H1 (cell line): ENCODE measurements around the gene ZNF581. TPM values are rescaled to one million over a fixed set of nuclear protein-coding genes. Genes with fewer than 3 reads are reported as not detected.
A peak's percentile ranks its signal among the peaks of the same experiment; 100 is the strongest.

ENCODE experiments used
- CTCF ChIA-PET: fragments of 300-600 bp; sonication (Branson Sonifier 250); formaldehyde crosslinking; loops from one replicate; lab custom pipeline; 2021; ENCODE audit not compliant: partially characterized antibody; lab: Charles Lee
- POLR2A ChIA-PET: fragments of 300-600 bp; sonication (Branson Sonifier 250); formaldehyde crosslinking; loops from one replicate; lab custom pipeline; 2021; ENCODE audit warnings: inconsistent platforms; ENCODE audit not compliant: partially characterized antibody; lab: Charles Lee
- DNase-seq, 2 experiments: peaks; one replicate each; pipeline versions ENCODE4 v3.0.0 to v3.0.0-alpha.2; 2010 to 2022; ENCODE audit warnings: low spot score in 2 of 2, low read depth in 1 of 2, mixed read lengths in 1 of 2
- FAIRE-seq: peaks from 2 replicates; lab custom pipeline; 2011; peaks lifted over from hg19 to GRCh38; lab: Jason Lieb, UNC
- H2AFZ ChIP-seq: 2 replicates; pipeline ENCODE4 v1.8.1; 2012; ENCODE audit warnings: low read length, inconsistent platforms
- H2AK5ac ChIP-seq: 2 replicates; pipeline ENCODE4 v1.6.1; 2013; ENCODE audit warnings: low read depth, low read length
- H2BK120ac ChIP-seq: replicated peaks from 2 replicates; pipeline ENCODE3; 2013; ENCODE audit warnings: low read depth, low read length, inconsistent platforms
- H2BK12ac ChIP-seq: 2 replicates; pipeline ENCODE4 v1.6.1; 2013; ENCODE audit warnings: low read depth, low read length
- H2BK15ac ChIP-seq: 2 replicates; pipeline ENCODE4 v1.6.1; 2013; ENCODE audit warnings: low read length
- H2BK20ac ChIP-seq: 2 replicates; pipeline ENCODE4 v1.6.1; 2013; ENCODE audit warnings: low read length
- H2BK5ac ChIP-seq: 2 replicates; pipeline ENCODE4 v1.6.1; 2013; ENCODE audit warnings: low read depth, low read length
- H3K14ac ChIP-seq: 2 replicates; pipeline ENCODE4 v1.6.1; 2013; ENCODE audit warnings: inconsistent platforms; ENCODE audit not compliant: insufficient read length
- H3K18ac ChIP-seq: 2 replicates; pipeline ENCODE4 v1.6.1; 2013; ENCODE audit warnings: low read length; ENCODE audit errors: extremely low read depth
- H3K23ac ChIP-seq: 2 replicates; pipeline ENCODE4 v1.6.1; 2013; ENCODE audit warnings: inconsistent platforms; ENCODE audit not compliant: insufficient read length
- H3K23me2 ChIP-seq: 2 replicates; pipeline ENCODE4 v1.6.1; 2013; ENCODE audit warnings: low read depth, low read length
- H3K27ac ChIP-seq: 2 replicates; pipeline ENCODE4 v1.6.1; 2011; ENCODE audit warnings: low read depth, low read length, inconsistent platforms
- H3K27me3 ChIP-seq, 4 experiments: replicated peaks in 1 of 4; 1 replicate in 1 of 4; 2 replicates in 3 of 4; pipeline versions ENCODE4 v1.6.1 to v1.8.1; 2011 to 2013; ENCODE audit warnings: low read length in 3 of 4, mild to moderate bottlenecking in 3 of 4, inconsistent platforms in 2 of 4, mixed read lengths in 2 of 4, moderate library complexity in 1 of 4; ENCODE audit not compliant: control insufficient read depth in 3 of 4, insufficient read depth in 3 of 4; ENCODE audit errors: extremely low read depth in 1 of 4
- H3K36me3 ChIP-seq, 4 experiments: 2 replicates each; pipeline versions ENCODE4 v1.6.1 to v1.8.1; 2011 to 2013; ENCODE audit warnings: mild to moderate bottlenecking in 4 of 4, low read length in 3 of 4, moderate library complexity in 2 of 4, control low read depth in 1 of 4, inconsistent platforms in 1 of 4; ENCODE audit not compliant: insufficient read depth in 4 of 4, control insufficient read depth in 2 of 4
- H3K4ac ChIP-seq: replicated peaks from 2 replicates; pipeline ENCODE3; 2013; ENCODE audit warnings: low read length, low read depth, mixed read lengths, inconsistent platforms; ENCODE audit not compliant: insufficient read length
- H3K4me1 ChIP-seq, 4 experiments: replicated peaks in 1 of 4; 1 replicate in 1 of 4; 2 replicates in 3 of 4; pipeline versions ENCODE4 v1.6.1 to v1.8.1; 2011 to 2013; ENCODE audit warnings: low read length in 3 of 4, inconsistent platforms in 2 of 4, mixed read lengths in 1 of 4; ENCODE audit not compliant: insufficient read depth in 4 of 4, control insufficient read depth in 3 of 4
- H3K4me2 ChIP-seq, 2 experiments: 2 replicates each; pipeline versions ENCODE4 v1.6.1 to v1.8.1; 2011 to 2013; ENCODE audit warnings: low read depth in 2 of 2, low read length in 2 of 2, control low read depth in 1 of 2, inconsistent platforms in 1 of 2, mild to moderate bottlenecking in 1 of 2; ENCODE audit not compliant: insufficient read depth in 1 of 2
- H3K4me3 ChIP-seq, 4 experiments: fragments of 200-600, 300-600 bp in 1 of 4; sonication (generic), shearing (Covaris generic), sonication (Bioruptor Twin) in 1 of 4; 2 replicates each; pipeline versions ENCODE4 v1.5.1 to v1.8.1; 2011 to 2016; ENCODE audit warnings: low read length in 4 of 4, low read depth in 3 of 4, control low read depth in 2 of 4, inconsistent platforms in 2 of 4, mild to moderate bottlenecking in 2 of 4, mixed read lengths in 1 of 4, moderate library complexity in 1 of 4; ENCODE audit not compliant: insufficient read depth in 2 of 4; ENCODE audit errors: extremely low read depth in 1 of 4
- H3K56ac ChIP-seq: replicated peaks from 2 replicates; pipeline ENCODE3; 2013; ENCODE audit warnings: low read depth, mild to moderate bottlenecking, mixed read lengths, low read length, inconsistent platforms; ENCODE audit not compliant: insufficient read length
- H3K79me1 ChIP-seq: 2 replicates; pipeline ENCODE4 v1.6.1; 2013; ENCODE audit warnings: low read depth, low read length, control low read depth
- H3K79me2 ChIP-seq, 2 experiments: 2 replicates each; pipeline versions ENCODE4 v1.6.1 to v1.8.1; 2012 to 2013; ENCODE audit warnings: low read length in 2 of 2, mild to moderate bottlenecking in 2 of 2, inconsistent platforms in 1 of 2; ENCODE audit not compliant: insufficient read depth in 2 of 2, control insufficient read depth in 1 of 2
- H3K9ac ChIP-seq, 4 experiments: replicated peaks in 1 of 4; 1 replicate in 1 of 4; 2 replicates in 3 of 4; pipeline versions ENCODE4 v1.6.1 to v1.8.1; 2011 to 2013; ENCODE audit warnings: low read depth in 3 of 4, low read length in 3 of 4, control low read depth in 2 of 4, mild to moderate bottlenecking in 2 of 4, moderate library complexity in 2 of 4, inconsistent platforms in 1 of 4; ENCODE audit errors: extremely low read depth in 1 of 4
- H3K9me3 ChIP-seq, 2 experiments: 2 replicates each; pipeline versions ENCODE4 v1.6.1 to v1.8.1; 2012 to 2013; ENCODE audit warnings: mild to moderate bottlenecking in 2 of 2, moderate library complexity in 2 of 2, control low read depth in 1 of 2, inconsistent platforms in 1 of 2, low read depth in 1 of 2, low read length in 1 of 2, mixed read lengths in 1 of 2; ENCODE audit not compliant: insufficient read depth in 2 of 2
- H4K20me1 ChIP-seq, 2 experiments: replicated peaks in 1 of 2; 2 replicates each; pipeline versions ENCODE3 to v1.8.1; 2011 to 2013; ENCODE audit warnings: inconsistent platforms in 2 of 2, low read length in 2 of 2, mild to moderate bottlenecking in 1 of 2; ENCODE audit not compliant: insufficient read depth in 2 of 2, control insufficient read depth in 1 of 2
- H4K5ac ChIP-seq: 2 replicates; pipeline ENCODE4 v1.6.1; 2013; ENCODE audit warnings: low read length, low read depth, mixed read lengths, inconsistent platforms; ENCODE audit not compliant: insufficient read length
- H4K8ac ChIP-seq: 2 replicates; pipeline ENCODE4 v1.8.0; 2013; ENCODE audit warnings: mild to moderate bottlenecking, moderate library complexity, low read length, inconsistent platforms; ENCODE audit not compliant: insufficient read depth; ENCODE audit errors: extremely low read depth
- H4K91ac ChIP-seq: replicated peaks from 2 replicates; pipeline ENCODE3; 2013; ENCODE audit warnings: low read length, mixed read lengths, inconsistent platforms; ENCODE audit not compliant: insufficient read length
- CREB1 ChIP-seq: IDR thresholded peaks from 2 replicates; pipeline ENCODE4 v1.6.1; 2012; ENCODE audit warnings: inconsistent platforms
- EP300 ChIP-seq, 2 experiments: IDR thresholded peaks; 1 replicate in 1 of 2; 2 replicates in 1 of 2; pipeline ENCODE4 v1.6.1; 2011 to 2012; ENCODE audit warnings: low read depth in 2 of 2, low read length in 2 of 2, mild to moderate bottlenecking in 2 of 2, borderline replicate concordance in 1 of 2, inconsistent platforms in 1 of 2, moderate library complexity in 1 of 2
- KDM1A ChIP-seq: fragments of 200-600, 300-600 bp; sonication (generic); IDR thresholded peaks from 2 replicates; pipeline ENCODE4 v1.7.1; 2016; ENCODE audit warnings: mild to moderate bottlenecking, low read length, borderline replicate concordance
- SIN3A ChIP-seq, 2 experiments: IDR thresholded peaks in 1 of 2; conservative IDR thresholded peaks in 1 of 2; 2 replicates each; pipeline ENCODE4 v1.6.1; 2011 to 2012; ENCODE audit warnings: low read length in 2 of 2, improper control_type of control experiment in 1 of 2, low read depth in 1 of 2, mild to moderate bottlenecking in 1 of 2
- SP2 ChIP-seq: IDR thresholded peaks from 2 replicates; pipeline ENCODE4 v1.6.1; 2012; ENCODE audit warnings: mild to moderate bottlenecking, low read length, inconsistent platforms
- TBP ChIP-seq: IDR thresholded peaks from 2 replicates; pipeline ENCODE4 v1.6.1; 2011; ENCODE audit warnings: low read depth, low read length, improper control_type of control experiment
- ZNF274 ChIP-seq: IDR thresholded peaks from 2 replicates; pipeline ENCODE4 v1.7.0; 2012; ENCODE audit warnings: low read length, borderline replicate concordance; ENCODE audit errors: extremely low read depth
- WGBS, 2 experiments: shearing (Covaris generic) in 1 of 2; methylation state at CpG; one replicate each; pipeline versions ENCODE4 v1.1.6 to v1.1.7; 2013 to 2015; ENCODE audit warnings: low lambda C conversion rate in 2 of 2, mixed read lengths in 2 of 2, inconsistent platforms in 1 of 2, low coverage in 1 of 2, missing lambda C conversion rate in 1 of 2; ENCODE audit not compliant: insufficient replicate concordance in 2 of 2, insufficient coverage in 1 of 2, insufficient read length in 1 of 2; ENCODE audit errors: extremely low coverage in 1 of 2, missing lambda C conversion rate in 1 of 2; 5-methylcytosine and 5-hydroxymethylcytosine counted together
- polyA plus RNA-seq, 7 experiments: library from polyadenylated mRNA; depleted of rRNA in 3 of 7; stranded (reverse) in 5 of 7; unstranded in 2 of 7; fragments of >200 nt in 5 of 7; fragments of 200-250 nt in 2 of 7; gene quantifications; 1 replicate in 5 of 7; 2 replicates in 1 of 7; 4 replicates in 1 of 7; pipeline versions ENCODE4 v1.2.1 to v1.2.3, GENCODE V29; 2011 to 2013; ENCODE audit warnings: missing spikeins in 2 of 7, mixed read lengths in 2 of 7
- total RNA-seq: library from RNA; stranded (reverse); fragmentation: NEBNext Ultra II Directional; extraction: Animal tissue kit (Norgen Biotek cat#: 25700); gene quantifications from 2 replicates; pipeline ENCODE4 v1.2.1, GENCODE V29; 2021

Gene ZNF581
- total and polyA plus RNA-seq, 2 of the 8 experiments (the other 6 are each of a cell fraction or from before 2014, with no cell fraction given), result 73.0 to 76.1 TPM

DNA sequence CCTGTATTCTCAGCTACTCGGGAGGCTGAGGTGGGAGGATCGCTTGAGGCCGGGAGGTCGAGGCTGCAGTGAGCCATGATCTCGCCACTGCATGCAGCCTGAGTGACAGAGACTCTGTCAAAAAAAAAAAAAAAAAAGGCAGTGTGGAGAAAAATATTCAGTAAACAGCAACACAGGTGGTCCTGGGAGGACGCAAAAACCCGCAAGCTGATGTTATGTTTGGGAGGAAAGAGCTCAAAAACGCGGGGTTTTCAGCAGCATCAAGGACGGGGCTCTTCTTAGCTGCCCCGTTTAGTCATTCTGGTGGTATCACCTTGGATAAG is 18.5 kb upstream of the ZNF581 start:
- TF ChIP-seq SP2, result no peak
- no peak for TF ChIP-seq CREB1
- TF ChIP-seq ZNF274, result no peak
- TF ChIP-seq KDM1A, result 0 out of 2 replicates have a peak, but pooled peaks have one; percentile 34
- TF ChIP-seq SIN3A (conservative IDR thresholded peaks at IDR 0.05 in 1 of 2, IDR thresholded peaks at IDR 0.05 in 1 of 2; ENCODE audit: low read depth in 1 of 2, low read length in 2 of 2), result no peak
- no peak for TF ChIP-seq EP300 (IDR thresholded peaks at IDR 0.05; ENCODE audit: borderline replicate concordance in 1 of 2, low read depth in 2 of 2, low read length in 2 of 2)
- TF ChIP-seq TBP, result no peak
- Histone ChIP-seq H4K20me1 (peaks cover 1 to 5% of the 10 kb centered on the region in 2 experiments), H4K5ac (no peak overlapping the region), H3K4me3 (peak overlapping the region in 3 of 4 experiments; percentile 6 to 95 (median 80); a peak in 3 of 8 replicates), H3K23me2 (no peaks in the 10 kb centered on the region), H3K18ac (no peak overlapping the region), H3K36me3 (peaks cover 0 to 11% (median 1%) of the 10 kb centered on the region in 4 experiments; a peak in 4 of 8 replicates), H2BK12ac (no peak overlapping the region), H2BK120ac (no peak overlapping the region), H4K8ac (no peak overlapping the region), H3K9ac (peak overlapping the region in 1 of 4 experiments; percentile 14; a peak in 1 of 7 replicates), H2AFZ (peak overlapping the region; percentile 94), H3K4me2 (peak overlapping the region; percentile 50 to 80), H3K14ac (no peak overlapping the region), H3K23ac (no peak overlapping the region), H3K56ac (no peak overlapping the region), H4K91ac (no peak overlapping the region), H3K27me3 (no peaks in the 10 kb centered on the region), H3K27ac (no peak overlapping the region), H2BK20ac (no peak overlapping the region), H3K4ac (no peak overlapping the region), H3K79me1 (no peaks in the 10 kb centered on the region), H3K9me3 (no peaks in the 10 kb centered on the region), H3K4me1 (peaks cover 0 to 3% (median 0%) of the 10 kb centered on the region in 4 experiments; a peak in 3 of 7 replicates), H2BK15ac (no peak overlapping the region), H2AK5ac (no peak overlapping the region), H2BK5ac (no peak overlapping the region), H3K79me2 (no peaks in the 10 kb centered on the region)
- DNase-seq (no peak), FAIRE-seq (no peak)
- CTCF ChIA-PET, result interaction anchor here (0.6 to 8.0 kb wide), 4 partner anchors 7 to 551 kb away, joined by 3 to 38 read pairs (median 6); partner anchors contain the start of gene GALP
- POLR2A ChIA-PET, result interaction anchor here (0.6 to 6.8 kb wide), 15 partner anchors 9 to 366 kb away, joined by 3 to 25 read pairs (median 5); partner anchors contain the start of genes CCDC106, FIZ1, ZNF524 and ZNF581
- WGBS, 2 experiments, result 78% methylated on average over 10 of the region's 11 CpGs; no CpG with 5 or more reads in 1 of the 2 experiments
